Panc1 (cell line): ENCODE data around the gene NEUROD4. TPM values are rescaled to one million over a fixed set of nuclear protein-coding genes. Genes with fewer than 3 reads are reported as not detected.

Source experiments
- ATAC-seq: fragments of 200-7000 bp; cut with Tn5 transposase; 2 replicates; pipeline ENCODE4 v1.9.1; 2020; ENCODE audit warnings: mild to moderate bottlenecking, moderate library complexity
- BruUV-seq: library from RNA; stranded (reverse); fragments of 400-500 nt; replicated peaks from 2 replicates; lab custom pipeline; 2021; lab: Mats Ljungman, UMichigan
- CTCF ChIA-PET: fragments of 300-600 bp; sonication (Branson Sonifier 250); formaldehyde crosslinking; loops from one replicate; lab custom pipeline; 2022; ENCODE audit warnings: antibody characterized with exemption; lab: Charles Lee
- POLR2A ChIA-PET: fragments of 300-600 bp; sonication (Branson Sonifier 250); formaldehyde crosslinking; loops from one replicate; lab custom pipeline; 2022; ENCODE audit warnings: antibody characterized with exemption; lab: Charles Lee
- DNase-seq: peaks from one replicate; pipeline ENCODE4 v3.0.0-alpha.2; 2010; ENCODE audit warnings: low read depth, low spot score
- H3K27ac ChIP-seq: 2 replicates; pipeline ENCODE4 v1.5.1; 2011; ENCODE audit warnings: mild to moderate bottlenecking, low read length, inconsistent platforms
- H3K27me3 ChIP-seq: fragments of 200-500 bp; sonication (Bioruptor generic); 2 replicates; pipeline ENCODE4 v1.6.0; 2014; ENCODE audit warnings: low read length, inconsistent platforms; ENCODE audit not compliant: control insufficient read depth, insufficient read depth
- H3K36me3 ChIP-seq: fragments of 200-500 bp; sonication (Bioruptor generic); 2 replicates; pipeline ENCODE4 v1.5.1; 2014; ENCODE audit warnings: inconsistent platforms, mild to moderate bottlenecking, low read length, moderate library complexity; ENCODE audit not compliant: control insufficient read depth, insufficient read depth
- H3K4me1 ChIP-seq: 2 replicates; pipeline ENCODE4 v1.5.1; 2011; ENCODE audit warnings: inconsistent platforms, mild to moderate bottlenecking, low read length, moderate library complexity; ENCODE audit not compliant: control insufficient read depth, insufficient read depth
- H3K4me3 ChIP-seq, 2 experiments: 2 replicates each; pipeline ENCODE4 v1.5.1; 2011 to 2012; ENCODE audit warnings: low read depth in 2 of 2, low read length in 2 of 2, mild to moderate bottlenecking in 2 of 2, inconsistent platforms in 1 of 2, moderate library complexity in 1 of 2
- H3K9me3 ChIP-seq: fragments of 200-500 bp; sonication (Bioruptor generic); 2 replicates; pipeline ENCODE4 v1.5.1; 2014; ENCODE audit warnings: low read depth, mild to moderate bottlenecking, inconsistent platforms, low read length, moderate library complexity; ENCODE audit not compliant: control insufficient read depth, insufficient read depth
- CTCF ChIP-seq: fragments of 450-650 bp; IDR thresholded peaks from 2 replicates; pipeline ENCODE4 v1.5.1; 2017; ENCODE audit warnings: mild to moderate bottlenecking
- POLR2AphosphoS5 ChIP-seq: IDR thresholded peaks from 2 replicates; pipeline ENCODE4 v1.6.1; 2012; ENCODE audit warnings: mild to moderate bottlenecking, low read depth, low read length, moderate library complexity
- REST ChIP-seq, 2 experiments: IDR thresholded peaks; 2 replicates each; pipeline ENCODE4 v1.6.1; 2011 to 2012; ENCODE audit warnings: low read depth in 2 of 2, control low read depth in 1 of 2, low read length in 1 of 2, mild to moderate bottlenecking in 1 of 2, moderate library complexity in 1 of 2; ENCODE audit not compliant: insufficient read depth in 1 of 2
- SIN3A ChIP-seq: IDR thresholded peaks from 2 replicates; pipeline ENCODE4 v1.6.1; 2012; ENCODE audit warnings: low read depth, mild to moderate bottlenecking, low read length, moderate library complexity, borderline replicate concordance; ENCODE audit not compliant: insufficient read depth
- TCF7L2 ChIP-seq: IDR thresholded peaks from 2 replicates; pipeline ENCODE4 v1.6.1; 2011; ENCODE audit warnings: mild to moderate bottlenecking, low read depth, low read length, inconsistent platforms
- in situ Hi-C: cut with HindIII; loops from 2 replicates; pipeline ENCODE4 v1.10.0; 2016; ENCODE audit warnings: low sequenced_read_pairs, low pct_unique_long_range_greater_than_20kb
- intact Hi-C: fragments of 100-400 bp; cut with micrococcal nuclease; formaldehyde crosslinking; loops from one replicate; pipeline ENCODE4 v1.10.0; 2022; ENCODE audit not compliant: unreplicated experiment
- total RNA-seq: library from RNA; stranded (reverse); gene quantifications from one replicate; pipeline ENCODE4 v1.2.1, GENCODE V29; 2021; ENCODE audit not compliant: unreplicated experiment

The NEUROD4 gene
- total RNA-seq, 1 experiment from 2014 or later: not detected

GRCh38 chr12:55002355-55002754 is 17.4 kb upstream of the NEUROD4 start:
- intact Hi-C loops (no loop called here), in situ Hi-C loops (no loop called here)
- H3K9me3 ChIP-seq: no peaks in the 10 kb centered on the region
- no peak for ATAC-seq
- ChIA-PET CTCF (no interaction called here), POLR2A (no interaction called here)
- H3K27ac ChIP-seq: no peak overlapping the region
- H3K36me3 ChIP-seq: no peaks in the 10 kb centered on the region
- H3K27me3 ChIP-seq: peaks cover 44% of the 10 kb centered on the region
- no peaks in the 10 kb centered on the region for H3K4me1 ChIP-seq
- DNase-seq: no peak
- no peak overlapping the region for H3K4me3 ChIP-seq
- TF ChIP-seq TCF7L2 (no peak), CTCF (no peak), SIN3A (no peak), REST (IDR thresholded peaks at IDR 0.05; ENCODE audit: insufficient read depth in 1 of 2, low read depth in 2 of 2, low read length in 1 of 2) (no peak), POLR2AphosphoS5 (no peak)
- no TSS peak for BruUV-seq

- in situ Hi-C loops (no loop called here), intact Hi-C loops (no loop called here)
- Histone ChIP-seq H3K27me3 (peaks cover 18% of the 10 kb centered on the region), H3K4me3 (no peak overlapping the region), H3K27ac (no peak overlapping the region), H3K9me3 (no peaks in the 10 kb centered on the region), H3K4me1 (no peaks in the 10 kb centered on the region), H3K36me3 (no peaks in the 10 kb centered on the region)
- TF ChIP-seq TCF7L2: no peak
- no peak for TF ChIP-seq CTCF
- TF ChIP-seq REST (IDR thresholded peaks at IDR 0.05; ENCODE audit: insufficient read depth in 1 of 2, low read depth in 2 of 2, low read length in 1 of 2): no peak
- no peak for TF ChIP-seq POLR2AphosphoS5
- TF ChIP-seq SIN3A: no peak
- ATAC-seq (no peak), DNase-seq (no peak)
- CTCF ChIA-PET: no interaction called here
- BruUV-seq: no TSS peak
- POLR2A ChIA-PET: no interaction called here
These were observed 10.7 kb upstream of the NEUROD4 start for GRCh38 chr12:55008944-55009585.
